ENCODE data around the gene ANAPC15. TPM values are rescaled to one million over a fixed set of nuclear protein-coding genes. Genes with fewer than 3 reads are reported as not detected.

Gene ANAPC15
- total RNA-seq, 1 experiment from 2014 or later: 75.4 TPM

DNA sequence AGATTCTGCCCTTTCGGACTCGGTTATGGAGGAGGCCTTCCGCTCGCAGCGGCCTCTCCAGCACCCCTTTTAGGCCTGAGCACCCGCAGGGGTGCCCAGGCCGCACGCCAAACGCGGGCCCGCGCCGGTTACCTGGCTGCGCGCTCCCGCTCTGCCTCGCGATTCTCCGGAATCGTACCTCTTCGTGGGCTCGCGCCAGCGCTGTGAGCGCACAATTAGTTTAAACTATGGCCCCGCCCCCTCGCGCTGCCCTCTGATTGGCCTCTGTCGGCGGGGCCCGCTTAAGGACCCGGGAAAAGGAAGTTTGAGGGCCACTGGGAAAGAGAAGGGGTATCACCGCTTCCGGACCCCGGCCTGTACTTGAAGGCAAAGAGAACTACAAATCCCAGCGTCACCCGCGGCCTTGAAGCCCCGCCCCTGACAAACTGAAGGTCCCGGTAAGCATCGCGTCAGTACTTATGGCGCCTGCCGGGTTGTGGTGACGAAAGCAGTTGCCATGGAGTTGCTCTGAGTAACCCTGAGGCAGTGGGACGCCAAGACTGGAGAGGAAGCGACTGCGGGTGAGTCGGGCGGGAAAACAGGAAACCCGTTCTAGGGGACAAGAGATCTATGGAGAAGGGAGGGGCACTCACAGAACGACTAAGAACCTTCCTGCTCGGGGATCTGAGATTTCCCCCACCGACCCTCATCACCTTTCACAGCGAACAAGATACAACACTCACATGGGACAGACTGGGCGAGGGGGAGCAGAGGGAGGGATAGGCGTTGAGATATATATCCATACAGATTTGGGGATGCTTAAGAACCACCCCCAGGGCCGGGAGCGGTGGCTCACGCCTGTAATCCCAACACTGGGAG is 31.9 kb downstream of the ANAPC15 start, which contains the start of the genes LRRC51 and NUMA1 (continued):
- TF ChIP-seq NFYB (CRISPR knock-in tag; conservative IDR thresholded peaks at IDR 0.05; ENCODE audit: low read depth): peak; percentile 58
- no peak for TF ChIP-seq NR3C1 (CRISPR knock-in tag; conservative IDR thresholded peaks at IDR 0.05; ENCODE audit: low read depth)
- TF ChIP-seq KAT7 (CRISPR knock-in tag; IDR thresholded peaks at IDR 0.05; ENCODE audit: borderline replicate concordance): no peak
- TF ChIP-seq, protein P1, sequence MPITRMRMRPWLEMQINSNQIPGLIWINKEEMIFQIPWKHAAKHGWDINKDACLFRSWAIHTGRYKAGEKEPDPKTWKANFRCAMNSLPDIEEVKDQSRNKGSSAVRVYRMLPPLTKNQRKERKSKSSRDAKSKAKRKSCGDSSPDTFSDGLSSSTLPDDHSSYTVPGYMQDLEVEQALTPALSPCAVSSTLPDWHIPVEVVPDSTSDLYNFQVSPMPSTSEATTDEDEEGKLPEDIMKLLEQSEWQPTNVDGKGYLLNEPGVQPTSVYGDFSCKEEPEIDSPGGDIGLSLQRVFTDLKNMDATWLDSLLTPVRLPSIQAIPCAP (CRISPR knock-in tag; IDR thresholded peaks at IDR 0.05): no peak
- TF ChIP-seq, protein P2, sequence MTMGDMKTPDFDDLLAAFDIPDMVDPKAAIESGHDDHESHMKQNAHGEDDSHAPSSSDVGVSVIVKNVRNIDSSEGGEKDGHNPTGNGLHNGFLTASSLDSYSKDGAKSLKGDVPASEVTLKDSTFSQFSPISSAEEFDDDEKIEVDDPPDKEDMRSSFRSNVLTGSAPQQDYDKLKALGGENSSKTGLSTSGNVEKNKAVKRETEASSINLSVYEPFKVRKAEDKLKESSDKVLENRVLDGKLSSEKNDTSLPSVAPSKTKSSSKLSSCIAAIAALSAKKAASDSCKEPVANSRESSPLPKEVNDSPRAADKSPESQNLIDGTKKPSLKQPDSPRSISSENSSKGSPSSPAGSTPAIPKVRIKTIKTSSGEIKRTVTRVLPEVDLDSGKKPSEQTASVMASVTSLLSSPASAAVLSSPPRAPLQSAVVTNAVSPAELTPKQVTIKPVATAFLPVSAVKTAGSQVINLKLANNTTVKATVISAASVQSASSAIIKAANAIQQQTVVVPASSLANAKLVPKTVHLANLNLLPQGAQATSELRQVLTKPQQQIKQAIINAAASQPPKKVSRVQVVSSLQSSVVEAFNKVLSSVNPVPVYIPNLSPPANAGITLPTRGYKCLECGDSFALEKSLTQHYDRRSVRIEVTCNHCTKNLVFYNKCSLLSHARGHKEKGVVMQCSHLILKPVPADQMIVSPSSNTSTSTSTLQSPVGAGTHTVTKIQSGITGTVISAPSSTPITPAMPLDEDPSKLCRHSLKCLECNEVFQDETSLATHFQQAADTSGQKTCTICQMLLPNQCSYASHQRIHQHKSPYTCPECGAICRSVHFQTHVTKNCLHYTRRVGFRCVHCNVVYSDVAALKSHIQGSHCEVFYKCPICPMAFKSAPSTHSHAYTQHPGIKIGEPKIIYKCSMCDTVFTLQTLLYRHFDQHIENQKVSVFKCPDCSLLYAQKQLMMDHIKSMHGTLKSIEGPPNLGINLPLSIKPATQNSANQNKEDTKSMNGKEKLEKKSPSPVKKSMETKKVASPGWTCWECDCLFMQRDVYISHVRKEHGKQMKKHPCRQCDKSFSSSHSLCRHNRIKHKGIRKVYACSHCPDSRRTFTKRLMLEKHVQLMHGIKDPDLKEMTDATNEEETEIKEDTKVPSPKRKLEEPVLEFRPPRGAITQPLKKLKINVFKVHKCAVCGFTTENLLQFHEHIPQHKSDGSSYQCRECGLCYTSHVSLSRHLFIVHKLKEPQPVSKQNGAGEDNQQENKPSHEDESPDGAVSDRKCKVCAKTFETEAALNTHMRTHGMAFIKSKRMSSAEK (CRISPR knock-in tag; IDR thresholded peaks at IDR 0.05; ENCODE audit: borderline replicate concordance): no peak
- TF ChIP-seq, protein P3, sequence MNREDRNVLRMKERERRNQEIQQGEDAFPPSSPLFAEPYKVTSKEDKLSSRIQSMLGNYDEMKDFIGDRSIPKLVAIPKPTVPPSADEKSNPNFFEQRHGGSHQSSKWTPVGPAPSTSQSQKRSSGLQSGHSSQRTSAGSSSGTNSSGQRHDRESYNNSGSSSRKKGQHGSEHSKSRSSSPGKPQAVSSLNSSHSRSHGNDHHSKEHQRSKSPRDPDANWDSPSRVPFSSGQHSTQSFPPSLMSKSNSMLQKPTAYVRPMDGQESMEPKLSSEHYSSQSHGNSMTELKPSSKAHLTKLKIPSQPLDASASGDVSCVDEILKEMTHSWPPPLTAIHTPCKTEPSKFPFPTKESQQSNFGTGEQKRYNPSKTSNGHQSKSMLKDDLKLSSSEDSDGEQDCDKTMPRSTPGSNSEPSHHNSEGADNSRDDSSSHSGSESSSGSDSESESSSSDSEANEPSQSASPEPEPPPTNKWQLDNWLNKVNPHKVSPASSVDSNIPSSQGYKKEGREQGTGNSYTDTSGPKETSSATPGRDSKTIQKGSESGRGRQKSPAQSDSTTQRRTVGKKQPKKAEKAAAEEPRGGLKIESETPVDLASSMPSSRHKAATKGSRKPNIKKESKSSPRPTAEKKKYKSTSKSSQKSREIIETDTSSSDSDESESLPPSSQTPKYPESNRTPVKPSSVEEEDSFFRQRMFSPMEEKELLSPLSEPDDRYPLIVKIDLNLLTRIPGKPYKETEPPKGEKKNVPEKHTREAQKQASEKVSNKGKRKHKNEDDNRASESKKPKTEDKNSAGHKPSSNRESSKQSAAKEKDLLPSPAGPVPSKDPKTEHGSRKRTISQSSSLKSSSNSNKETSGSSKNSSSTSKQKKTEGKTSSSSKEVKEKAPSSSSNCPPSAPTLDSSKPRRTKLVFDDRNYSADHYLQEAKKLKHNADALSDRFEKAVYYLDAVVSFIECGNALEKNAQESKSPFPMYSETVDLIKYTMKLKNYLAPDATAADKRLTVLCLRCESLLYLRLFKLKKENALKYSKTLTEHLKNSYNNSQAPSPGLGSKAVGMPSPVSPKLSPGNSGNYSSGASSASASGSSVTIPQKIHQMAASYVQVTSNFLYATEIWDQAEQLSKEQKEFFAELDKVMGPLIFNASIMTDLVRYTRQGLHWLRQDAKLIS (CRISPR knock-in tag; IDR thresholded peaks at IDR 0.05; ENCODE audit: borderline replicate concordance): no peak
- TF ChIP-seq, protein P4, sequence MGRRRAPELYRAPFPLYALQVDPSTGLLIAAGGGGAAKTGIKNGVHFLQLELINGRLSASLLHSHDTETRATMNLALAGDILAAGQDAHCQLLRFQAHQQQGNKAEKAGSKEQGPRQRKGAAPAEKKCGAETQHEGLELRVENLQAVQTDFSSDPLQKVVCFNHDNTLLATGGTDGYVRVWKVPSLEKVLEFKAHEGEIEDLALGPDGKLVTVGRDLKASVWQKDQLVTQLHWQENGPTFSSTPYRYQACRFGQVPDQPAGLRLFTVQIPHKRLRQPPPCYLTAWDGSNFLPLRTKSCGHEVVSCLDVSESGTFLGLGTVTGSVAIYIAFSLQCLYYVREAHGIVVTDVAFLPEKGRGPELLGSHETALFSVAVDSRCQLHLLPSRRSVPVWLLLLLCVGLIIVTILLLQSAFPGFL (CRISPR knock-in tag; IDR thresholded peaks at IDR 0.05; ENCODE audit: borderline replicate concordance): no peak
- no peak for TF ChIP-seq SOX15 (CRISPR knock-in tag; IDR thresholded peaks at IDR 0.05)
- no peak for TF ChIP-seq RELA (CRISPR knock-in tag; IDR thresholded peaks at IDR 0.05; ENCODE audit: borderline replicate concordance)
- no peak for TF ChIP-seq TP53 (CRISPR knock-in tag; IDR thresholded peaks at IDR 0.05)
- TF ChIP-seq RORB (CRISPR knock-in tag; IDR thresholded peaks at IDR 0.05): no peak
- TF ChIP-seq, protein P5, sequence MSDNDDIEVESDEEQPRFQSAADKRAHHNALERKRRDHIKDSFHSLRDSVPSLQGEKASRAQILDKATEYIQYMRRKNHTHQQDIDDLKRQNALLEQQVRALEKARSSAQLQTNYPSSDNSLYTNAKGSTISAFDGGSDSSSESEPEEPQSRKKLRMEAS (CRISPR knock-in tag; IDR thresholded peaks at IDR 0.05): peak; percentile 83
- TF ChIP-seq, protein P6, sequence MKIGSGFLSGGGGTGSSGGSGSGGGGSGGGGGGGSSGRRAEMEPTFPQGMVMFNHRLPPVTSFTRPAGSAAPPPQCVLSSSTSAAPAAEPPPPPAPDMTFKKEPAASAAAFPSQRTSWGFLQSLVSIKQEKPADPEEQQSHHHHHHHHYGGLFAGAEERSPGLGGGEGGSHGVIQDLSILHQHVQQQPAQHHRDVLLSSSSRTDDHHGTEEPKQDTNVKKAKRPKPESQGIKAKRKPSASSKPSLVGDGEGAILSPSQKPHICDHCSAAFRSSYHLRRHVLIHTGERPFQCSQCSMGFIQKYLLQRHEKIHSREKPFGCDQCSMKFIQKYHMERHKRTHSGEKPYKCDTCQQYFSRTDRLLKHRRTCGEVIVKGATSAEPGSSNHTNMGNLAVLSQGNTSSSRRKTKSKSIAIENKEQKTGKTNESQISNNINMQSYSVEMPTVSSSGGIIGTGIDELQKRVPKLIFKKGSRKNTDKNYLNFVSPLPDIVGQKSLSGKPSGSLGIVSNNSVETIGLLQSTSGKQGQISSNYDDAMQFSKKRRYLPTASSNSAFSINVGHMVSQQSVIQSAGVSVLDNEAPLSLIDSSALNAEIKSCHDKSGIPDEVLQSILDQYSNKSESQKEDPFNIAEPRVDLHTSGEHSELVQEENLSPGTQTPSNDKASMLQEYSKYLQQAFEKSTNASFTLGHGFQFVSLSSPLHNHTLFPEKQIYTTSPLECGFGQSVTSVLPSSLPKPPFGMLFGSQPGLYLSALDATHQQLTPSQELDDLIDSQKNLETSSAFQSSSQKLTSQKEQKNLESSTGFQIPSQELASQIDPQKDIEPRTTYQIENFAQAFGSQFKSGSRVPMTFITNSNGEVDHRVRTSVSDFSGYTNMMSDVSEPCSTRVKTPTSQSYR (CRISPR knock-in tag; IDR thresholded peaks at IDR 0.05): no peak
- no peak for TF ChIP-seq SMAD3 (CRISPR knock-in tag; IDR thresholded peaks at IDR 0.05; ENCODE audit: borderline replicate concordance)
- no peak for TF ChIP-seq MXD4 (CRISPR knock-in tag; IDR thresholded peaks at IDR 0.05; ENCODE audit: borderline replicate concordance)
- TF ChIP-seq, protein P7, sequence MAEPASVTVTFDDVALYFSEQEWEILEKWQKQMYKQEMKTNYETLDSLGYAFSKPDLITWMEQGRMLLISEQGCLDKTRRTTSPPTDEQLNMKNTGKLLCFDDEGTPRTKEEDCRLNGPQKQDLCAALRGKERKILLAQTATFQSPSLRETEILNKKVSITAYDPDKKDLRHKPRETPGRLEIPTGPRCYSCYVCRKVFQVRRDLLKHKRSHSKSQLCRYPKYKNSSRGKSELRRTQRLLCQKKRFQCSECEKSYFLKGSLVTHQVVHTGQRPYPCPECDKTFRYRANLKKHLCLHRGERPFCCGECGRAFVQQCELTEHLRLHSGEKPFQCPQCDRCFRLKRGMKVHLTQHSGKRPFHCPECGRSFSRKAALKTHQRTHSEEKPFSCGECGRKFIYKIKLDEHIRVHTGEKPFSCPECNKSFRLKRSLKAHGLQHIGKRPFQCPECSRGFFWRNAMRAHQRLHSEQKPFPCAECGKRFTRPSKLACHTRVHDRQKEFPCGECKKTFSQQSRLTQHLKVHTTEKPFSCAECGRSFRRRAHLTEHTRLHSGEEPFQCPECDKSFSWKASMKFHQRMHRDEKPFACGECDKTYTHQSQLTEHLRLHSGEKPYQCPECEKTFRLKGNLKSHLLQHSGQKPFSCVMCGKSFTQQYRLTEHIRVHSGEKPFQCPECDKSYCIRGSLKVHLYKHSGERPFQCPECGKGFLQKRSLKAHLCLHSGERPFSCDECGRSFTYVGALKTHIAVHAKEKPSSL (CRISPR knock-in tag; conservative IDR thresholded peaks at IDR 0.05): no peak
- TF ChIP-seq TCF7 (CRISPR knock-in tag; IDR thresholded peaks at IDR 0.05; ENCODE audit: low read depth): no peak
- no peak for TF ChIP-seq NFE2L1 (CRISPR knock-in tag; IDR thresholded peaks at IDR 0.05)
- TF ChIP-seq, protein P8, sequence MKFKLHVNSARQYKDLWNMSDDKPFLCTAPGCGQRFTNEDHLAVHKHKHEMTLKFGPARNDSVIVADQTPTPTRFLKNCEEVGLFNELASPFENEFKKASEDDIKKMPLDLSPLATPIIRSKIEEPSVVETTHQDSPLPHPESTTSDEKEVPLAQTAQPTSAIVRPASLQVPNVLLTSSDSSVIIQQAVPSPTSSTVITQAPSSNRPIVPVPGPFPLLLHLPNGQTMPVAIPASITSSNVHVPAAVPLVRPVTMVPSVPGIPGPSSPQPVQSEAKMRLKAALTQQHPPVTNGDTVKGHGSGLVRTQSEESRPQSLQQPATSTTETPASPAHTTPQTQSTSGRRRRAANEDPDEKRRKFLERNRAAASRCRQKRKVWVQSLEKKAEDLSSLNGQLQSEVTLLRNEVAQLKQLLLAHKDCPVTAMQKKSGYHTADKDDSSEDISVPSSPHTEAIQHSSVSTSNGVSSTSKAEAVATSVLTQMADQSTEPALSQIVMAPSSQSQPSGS (CRISPR knock-in tag; IDR thresholded peaks at IDR 0.05; ENCODE audit: borderline replicate concordance, low read depth): no peak
- TF ChIP-seq ZNF416 (CRISPR knock-in tag; IDR thresholded peaks at IDR 0.05): no peak

All from WTC11 (cell line).